ENCODE results near the gene FBXO46. TPM values are rescaled to one million over a fixed set of nuclear protein-coding genes. Genes with fewer than 3 reads are reported as not detected.

FBXO46 gene
- total and polyA plus RNA-seq, 10 of the 15 experiments (the other 5 are each of a cell fraction or from before 2014, with no cell fraction given): 2.5 to 61.5 (median 13.7) TPM

MicroRNA genes within 50 kb of the gene (microRNA counts, 767-probe panel; counts per million panel counts)
- 1,807 counts per million, percentile 70 among the panel's probes with 10 or more counts for microRNA hsa-miR-642a-5p
- microRNA hsa-miR-642b-3p: 977 counts per million, percentile 26 among the panel's probes with 10 or more counts

Small RNAs within 50 kb of the gene (microRNA-seq; reads per million reads assigned to microRNA genes)
- gene MIR642A (not detected), gene MIR642B (not detected)

Small RNAs within 50 kb of the gene (small RNA-seq; reads per million reads assigned to genes)
- 9.9 reads per million, percentile 95 among the genes with 10 or more reads in this experiment for gene MIR642A

Other genes starting within 250 kb of the FBXO46 start
Only the 7 nearest of the 20 such genes appear.
- 14.5 and 17.8 TPM in 2 replicates for gene GIPR, start 62.7 kb downstream of the FBXO46 start, total RNA-seq (2014; rRNA removed)
- gene GIPR, start 62.7 kb downstream of the FBXO46 start, total RNA-seq (2014; rRNA removed; fragmentation: Illumina TruSeq; extraction: Trizol): 17.9 and 18.0 TPM in 2 replicates
- gene GIPR, start 62.7 kb downstream of the FBXO46 start, total RNA-seq (2021): 22.1 and 25.6 TPM in 2 replicates
- 12.3 and 13.8 TPM in 2 replicates for gene GIPR, start 62.7 kb downstream of the FBXO46 start, polyA plus RNA-seq (2011; rRNA removed)
- 10.5 and 13.6 TPM in 2 replicates for gene GIPR, start 62.7 kb downstream of the FBXO46 start, polyA plus RNA-seq (2014; fragmentation: Illumina TruSeq; extraction: Trizol)
- gene GIPR, start 62.7 kb downstream of the FBXO46 start, polyA plus RNA-seq (2014; fragmentation: Nextera tagmentation; extraction: Ambion mirVana): 1 to 10 TPM; 1.7 TPM
- 26.3 and 27.1 TPM in 2 replicates for gene GIPR, start 62.7 kb downstream of the FBXO46 start, polyA plus RNA-seq (2014; rRNA removed)
- 1 to 10 TPM; 4.2 to 5.4 TPM for gene GIPR, start 62.7 kb downstream of the FBXO46 start, polyA plus RNA-seq (2016; fragmentation: Nextera tagmentation; extraction: Ambion mirVana)
- gene SNRPD2, start 38.9 kb downstream of the FBXO46 start, total RNA-seq (2014; rRNA removed): 600 and 677 TPM in 2 replicates
- 526 and 536 TPM in 2 replicates for gene SNRPD2, start 38.9 kb downstream of the FBXO46 start, total RNA-seq (2014; rRNA removed; fragmentation: Illumina TruSeq; extraction: Trizol)
- 806 and 844 TPM in 2 replicates for gene SNRPD2, start 38.9 kb downstream of the FBXO46 start, total RNA-seq (2021)
- 939 and 1,096 TPM in 2 replicates for gene SNRPD2, start 38.9 kb downstream of the FBXO46 start, polyA plus RNA-seq (2011; rRNA removed)
- gene SNRPD2, start 38.9 kb downstream of the FBXO46 start, polyA plus RNA-seq (2014; fragmentation: Illumina TruSeq; extraction: Trizol): 529 and 569 TPM in 2 replicates
- gene SNRPD2, start 38.9 kb downstream of the FBXO46 start, polyA plus RNA-seq (2014; fragmentation: Nextera tagmentation; extraction: Ambion mirVana): 1,000 to 10,000 TPM; 3,237 to 3,621 TPM
- 736 and 920 TPM in 2 replicates for gene SNRPD2, start 38.9 kb downstream of the FBXO46 start, polyA plus RNA-seq (2014; rRNA removed)
- 1,000 to 10,000 TPM; 1,262 to 1,451 TPM for gene SNRPD2, start 38.9 kb downstream of the FBXO46 start, polyA plus RNA-seq (2016; fragmentation: Nextera tagmentation; extraction: Ambion mirVana)
- gene QPCTL, start 38.2 kb downstream of the FBXO46 start, total RNA-seq (2014; rRNA removed): 17.5 and 19.4 TPM in 2 replicates
- 6.9 and 7.6 TPM in 2 replicates for gene QPCTL, start 38.2 kb downstream of the FBXO46 start, total RNA-seq (2014; rRNA removed; fragmentation: Illumina TruSeq; extraction: Trizol)
- 22.6 and 23.9 TPM in 2 replicates for gene QPCTL, start 38.2 kb downstream of the FBXO46 start, total RNA-seq (2021)
- 6.1 and 11.3 TPM in 2 replicates for gene QPCTL, start 38.2 kb downstream of the FBXO46 start, polyA plus RNA-seq (2011; rRNA removed)
- 7.4 and 9.0 TPM in 2 replicates for gene QPCTL, start 38.2 kb downstream of the FBXO46 start, polyA plus RNA-seq (2014; fragmentation: Illumina TruSeq; extraction: Trizol)
- 1 to 10 TPM; 1.1 to 1.7 TPM for gene QPCTL, start 38.2 kb downstream of the FBXO46 start, polyA plus RNA-seq (2014; fragmentation: Nextera tagmentation; extraction: Ambion mirVana)
- gene QPCTL, start 38.2 kb downstream of the FBXO46 start, polyA plus RNA-seq (2014; rRNA removed): 21.0 and 24.1 TPM in 2 replicates
- 10 to 100 TPM; 11.1 to 12.6 TPM for gene QPCTL, start 38.2 kb downstream of the FBXO46 start, polyA plus RNA-seq (2016; fragmentation: Nextera tagmentation; extraction: Ambion mirVana)
- gene MEIOSIN, start 2.5 kb upstream of the FBXO46 start, total RNA-seq (2014; rRNA removed): 0.11 and 0.17 TPM in 2 replicates
- gene MEIOSIN, start 2.5 kb upstream of the FBXO46 start, total RNA-seq (2014; rRNA removed; fragmentation: Illumina TruSeq; extraction: Trizol): not detected in 2 replicates
- gene MEIOSIN, start 2.5 kb upstream of the FBXO46 start, total RNA-seq (2021): not detected in 2 replicates
- gene MEIOSIN, start 2.5 kb upstream of the FBXO46 start, polyA plus RNA-seq (2011; rRNA removed): 0.04 and 0.11 TPM in 2 replicates
- 0.06 TPM in 1 of 2 replicates, not detected in the other for gene MEIOSIN, start 2.5 kb upstream of the FBXO46 start, polyA plus RNA-seq (2014; fragmentation: Illumina TruSeq; extraction: Trizol)
- gene MEIOSIN, start 2.5 kb upstream of the FBXO46 start, polyA plus RNA-seq (2014; fragmentation: Nextera tagmentation; extraction: Ambion mirVana): not detected
- gene MEIOSIN, start 2.5 kb upstream of the FBXO46 start, polyA plus RNA-seq (2014; rRNA removed): 0.04 and 0.05 TPM in 2 replicates
- gene MEIOSIN, start 2.5 kb upstream of the FBXO46 start, polyA plus RNA-seq (2016; fragmentation: Nextera tagmentation; extraction: Ambion mirVana): under 1 TPM; 0.19 to 0.66 TPM
- gene SIX5, start 38.4 kb upstream of the FBXO46 start, total RNA-seq (2014; rRNA removed): 3.9 and 5.8 TPM in 2 replicates
- 2.7 TPM in 2 replicates for gene SIX5, start 38.4 kb upstream of the FBXO46 start, total RNA-seq (2014; rRNA removed; fragmentation: Illumina TruSeq; extraction: Trizol)
- 10.1 and 10.5 TPM in 2 replicates for gene SIX5, start 38.4 kb upstream of the FBXO46 start, total RNA-seq (2021)
- gene SIX5, start 38.4 kb upstream of the FBXO46 start, polyA plus RNA-seq (2011; rRNA removed): 0.66 and 2.3 TPM in 2 replicates
- 1.2 and 3.3 TPM in 2 replicates for gene SIX5, start 38.4 kb upstream of the FBXO46 start, polyA plus RNA-seq (2014; fragmentation: Illumina TruSeq; extraction: Trizol)
- gene SIX5, start 38.4 kb upstream of the FBXO46 start, polyA plus RNA-seq (2014; fragmentation: Nextera tagmentation; extraction: Ambion mirVana): not detected
- gene SIX5, start 38.4 kb upstream of the FBXO46 start, polyA plus RNA-seq (2014; rRNA removed): 8.1 and 9.8 TPM in 2 replicates
- gene SIX5, start 38.4 kb upstream of the FBXO46 start, polyA plus RNA-seq (2016; fragmentation: Nextera tagmentation; extraction: Ambion mirVana): 1 to 10 TPM; 1.9 to 2.3 TPM
- gene DMPK, start 51.6 kb upstream of the FBXO46 start, total RNA-seq (2014; rRNA removed): 5.7 and 6.6 TPM in 2 replicates
- 4.9 and 5.1 TPM in 2 replicates for gene DMPK, start 51.6 kb upstream of the FBXO46 start, total RNA-seq (2014; rRNA removed; fragmentation: Illumina TruSeq; extraction: Trizol)
- gene DMPK, start 51.6 kb upstream of the FBXO46 start, total RNA-seq (2021): 26.7 and 33.6 TPM in 2 replicates
- 3.9 and 5.4 TPM in 2 replicates for gene DMPK, start 51.6 kb upstream of the FBXO46 start, polyA plus RNA-seq (2011; rRNA removed)
- 4.0 and 7.6 TPM in 2 replicates for gene DMPK, start 51.6 kb upstream of the FBXO46 start, polyA plus RNA-seq (2014; fragmentation: Illumina TruSeq; extraction: Trizol)
- under 1 TPM; 0.60 to 0.84 TPM for gene DMPK, start 51.6 kb upstream of the FBXO46 start, polyA plus RNA-seq (2014; fragmentation: Nextera tagmentation; extraction: Ambion mirVana)
- 27.8 and 35.4 TPM in 2 replicates for gene DMPK, start 51.6 kb upstream of the FBXO46 start, polyA plus RNA-seq (2014; rRNA removed)
- 1 to 10 TPM; 3.2 to 3.5 TPM for gene DMPK, start 51.6 kb upstream of the FBXO46 start, polyA plus RNA-seq (2016; fragmentation: Nextera tagmentation; extraction: Ambion mirVana)
- 28.7 and 31.2 TPM in 2 replicates for gene DMWD, start 61.9 kb upstream of the FBXO46 start, total RNA-seq (2014; rRNA removed)
- 15.7 and 17.8 TPM in 2 replicates for gene DMWD, start 61.9 kb upstream of the FBXO46 start, total RNA-seq (2014; rRNA removed; fragmentation: Illumina TruSeq; extraction: Trizol)
- gene DMWD, start 61.9 kb upstream of the FBXO46 start, total RNA-seq (2021): 51.3 and 56.0 TPM in 2 replicates
- gene DMWD, start 61.9 kb upstream of the FBXO46 start, polyA plus RNA-seq (2011; rRNA removed): 8.2 and 13.2 TPM in 2 replicates
- 5.3 and 10.1 TPM in 2 replicates for gene DMWD, start 61.9 kb upstream of the FBXO46 start, polyA plus RNA-seq (2014; fragmentation: Illumina TruSeq; extraction: Trizol)
- gene DMWD, start 61.9 kb upstream of the FBXO46 start, polyA plus RNA-seq (2014; fragmentation: Nextera tagmentation; extraction: Ambion mirVana): 1 to 10 TPM; 3.5 to 3.8 TPM
- 31.7 and 38.9 TPM in 2 replicates for gene DMWD, start 61.9 kb upstream of the FBXO46 start, polyA plus RNA-seq (2014; rRNA removed)
- 1 to 10 TPM; 5.2 to 7.6 TPM for gene DMWD, start 61.9 kb upstream of the FBXO46 start, polyA plus RNA-seq (2016; fragmentation: Nextera tagmentation; extraction: Ambion mirVana)